OCI-LY3 (cell line): ENCODE results near the gene PLD4.

Experiments used
- CTCF ChIP-seq: fragments of 200-600, 300-600 bp; sonication (generic); IDR thresholded peaks from 2 replicates; pipeline ENCODE4 v1.5.1; 2014; ENCODE audit warnings: antibody characterized with exemption, low read length, low read depth
- EZH2phosphoT487 ChIP-seq: fragments of 200-600 bp; shearing (Covaris generic); IDR thresholded peaks from 2 replicates; pipeline ENCODE4 v1.6.1; 2018; ENCODE audit warnings: antibody characterized with exemption, mixed run types, low read depth

- TF ChIP-seq CTCF (no peak), EZH2phosphoT487 (no peak)
Observed at GRCh38 chr14:104889375-104889757, 35.3 kb upstream of the PLD4 start.
